ENCODE results near the gene CRABP1. TPM values are rescaled to one million over a fixed set of nuclear protein-coding genes. Genes with fewer than 3 reads are reported as not detected.

CRABP1 gene
- total and polyA plus RNA-seq, 2 donors from 2014 or later: 61.0 TPM; not detected in 1

DNA sequence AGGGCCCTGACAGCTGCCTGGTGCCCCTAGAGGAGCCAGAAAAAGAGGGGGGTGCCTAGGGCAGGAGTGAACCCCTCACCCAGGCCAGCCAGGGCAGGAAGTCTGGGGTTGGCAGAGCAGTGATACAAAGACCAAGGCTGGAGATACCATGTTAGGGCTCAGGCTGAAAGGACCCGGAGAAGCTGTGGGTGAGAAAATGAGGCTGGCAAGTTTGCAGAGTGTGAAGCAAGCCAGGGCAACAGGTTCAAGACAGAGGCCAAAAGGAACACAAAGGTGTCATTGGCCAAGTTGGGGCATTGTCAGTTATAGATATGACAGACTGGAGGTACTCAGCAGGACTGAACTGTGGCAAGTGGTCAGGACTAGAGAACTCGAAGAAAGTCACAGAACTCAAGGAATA lies 57.2 kb downstream of the CRABP1 start:
- H3K27ac ChIP-seq (ENCODE audit: low read depth in 2 of 2, low read length in 2 of 2): no peak overlapping the region
- H3K27me3 ChIP-seq (ENCODE audit: control insufficient read depth, insufficient read depth, low read length): no peaks in the 10 kb centered on the region
- no peak for TF ChIP-seq CTCF (IDR thresholded peaks at IDR 0.05; ENCODE audit: borderline replicate concordance, extremely low read depth, insufficient read depth)
- no peaks in the 10 kb centered on the region for H3K36me3 ChIP-seq (ENCODE audit: control insufficient read depth in 2 of 3, insufficient read depth in 3 of 3, low read length in 3 of 3)
- H3K4me1 ChIP-seq (ENCODE audit: control insufficient read depth in 2 of 3, insufficient read depth in 2 of 3, low read depth in 1 of 3, low read length in 3 of 3): no peaks in the 10 kb centered on the region
- no peaks in the 10 kb centered on the region for H3K9me3 ChIP-seq (ENCODE audit: control insufficient read depth in 2 of 3, insufficient read depth in 1 of 3, low read length in 3 of 3)
- H3K9ac ChIP-seq (ENCODE audit: low read length in 3 of 3): no peak overlapping the region
- no peak for DNase-seq
- intact Hi-C loops (cut with DNase I): no loop called here
- FAIRE-seq: no peak
- no peak overlapping the region for H3K4me3 ChIP-seq (ENCODE audit: low read length in 3 of 3)

Other genes starting within 250 kb of the CRABP1 start
- not detected for gene SH2D7, start 247.8 kb upstream of the CRABP1 start, total RNA-seq
- not detected for gene SH2D7, start 247.8 kb upstream of the CRABP1 start, polyA plus RNA-seq (ENCODE audit: insufficient read depth, low read depth, low replicate concordance)
- gene CIB2, start 208.9 kb upstream of the CRABP1 start, total RNA-seq: 13.7 TPM
- gene CIB2, start 208.9 kb upstream of the CRABP1 start, polyA plus RNA-seq (ENCODE audit: insufficient read depth, low read depth, low replicate concordance): 29.9 TPM
- 97.2 TPM for gene IDH3A, start 191.0 kb upstream of the CRABP1 start, total RNA-seq
- 67.5 TPM for gene IDH3A, start 191.0 kb upstream of the CRABP1 start, polyA plus RNA-seq (ENCODE audit: insufficient read depth, low read depth, low replicate concordance)
- 0.13 TPM for gene ACSBG1, start 105.8 kb upstream of the CRABP1 start, total RNA-seq
- gene ACSBG1, start 105.8 kb upstream of the CRABP1 start, polyA plus RNA-seq (ENCODE audit: insufficient read depth, low read depth, low replicate concordance): 0.86 TPM
- gene DNAJA4, start 75.8 kb upstream of the CRABP1 start, total RNA-seq: 31.1 TPM
- gene DNAJA4, start 75.8 kb upstream of the CRABP1 start, polyA plus RNA-seq (ENCODE audit: insufficient read depth, low read depth, low replicate concordance): 19.9 TPM
- 48.5 TPM for gene SKIC8, start 40.7 kb upstream of the CRABP1 start, total RNA-seq
- gene SKIC8, start 40.7 kb upstream of the CRABP1 start, polyA plus RNA-seq (ENCODE audit: insufficient read depth, low read depth, low replicate concordance): 87.4 TPM
- gene IREB2, start 97.9 kb downstream of the CRABP1 start, total RNA-seq: 48.7 TPM
- gene IREB2, start 97.9 kb downstream of the CRABP1 start, polyA plus RNA-seq (ENCODE audit: insufficient read depth, low read depth, low replicate concordance): 8.3 TPM
- gene HYKK, start 167.2 kb downstream of the CRABP1 start, total RNA-seq: 5.8 TPM
- 14.3 TPM for gene HYKK, start 167.2 kb downstream of the CRABP1 start, polyA plus RNA-seq (ENCODE audit: insufficient read depth, low read depth, low replicate concordance)
- 118 TPM for gene PSMA4, start 200.1 kb downstream of the CRABP1 start, total RNA-seq
- gene PSMA4, start 200.1 kb downstream of the CRABP1 start, polyA plus RNA-seq (ENCODE audit: insufficient read depth, low read depth, low replicate concordance): 200 TPM
- gene CHRNA5, start 225.2 kb downstream of the CRABP1 start, total RNA-seq: 0.76 TPM
- gene CHRNA5, start 225.2 kb downstream of the CRABP1 start, polyA plus RNA-seq (ENCODE audit: insufficient read depth, low read depth, low replicate concordance): 0.41 TPM